Large intestine (tissue), 3 donors: Measurements from ENCODE around the gene ZNF337. TPM values are rescaled to one million over a fixed set of nuclear protein-coding genes. Genes with fewer than 3 reads are reported as not detected.

Experiments
- DNase-seq, 2 donors: peaks; one replicate each; pipeline versions ENCODE4 v3.0.0 to v3.0.0-alpha.2; 2013
- H3K27ac ChIP-seq: one replicate; pipeline ENCODE4 v1.5.1; 2013; ENCODE audit warnings: low read length
- H3K27me3 ChIP-seq: 2 replicates; pipeline ENCODE4 v1.6.1; 2013; ENCODE audit warnings: low read length; ENCODE audit not compliant: control insufficient read depth, insufficient read depth
- H3K36me3 ChIP-seq: 2 replicates; pipeline ENCODE4 v1.6.1; 2013; ENCODE audit warnings: low read length; ENCODE audit not compliant: control insufficient read depth, insufficient read depth
- H3K4me1 ChIP-seq: one replicate; pipeline ENCODE4 v1.6.1; 2013; ENCODE audit warnings: low read length; ENCODE audit not compliant: control insufficient read depth, insufficient read depth
- H3K4me3 ChIP-seq: one replicate; pipeline ENCODE4 v1.5.1; 2013; ENCODE audit warnings: low read length
- H3K9me3 ChIP-seq: one replicate; pipeline ENCODE4 v1.6.1; 2013; ENCODE audit warnings: mild to moderate bottlenecking, low read depth, low read length, moderate library complexity; ENCODE audit not compliant: control insufficient read depth
- WGBS: methylation state at CpG from one replicate; pipeline ENCODE4 v1.1.5; 2013; ENCODE audit warnings: low lambda C conversion rate; ENCODE audit not compliant: insufficient coverage; 5-methylcytosine and 5-hydroxymethylcytosine counted together
- polyA plus RNA-seq: library from polyadenylated mRNA; unstranded; fragments of 120-200 nt; gene quantifications from one replicate; pipeline ENCODE4 v1.2.1, GENCODE V29; 2013

The ZNF337 gene
- polyA plus RNA-seq, 1 donor = 28.0 TPM

- no peak overlapping the region for H3K27ac ChIP-seq
- no CpG with 5 or more reads among the region's 8 CpGs for WGBS
- no peak for DNase-seq
- H3K27me3 ChIP-seq = no peaks in the 10 kb centered on the region
- H3K4me1 ChIP-seq = no peaks in the 10 kb centered on the region
- no peaks in the 10 kb centered on the region for H3K9me3 ChIP-seq
- H3K4me3 ChIP-seq = no peak overlapping the region
- no peaks in the 10 kb centered on the region for H3K36me3 ChIP-seq
Observed at GRCh38 chr20:25629816-25630499, 66.7 kb downstream of the ZNF337 start.

GRCh38 chr20:25626779-25627178, 69.9 kb downstream of the ZNF337 start:
- WGBS = 100% methylated on average over 1 of the region's 9 CpGs
- no peak for DNase-seq
- H3K27me3 ChIP-seq = no peaks in the 10 kb centered on the region

GRCh38 chr20:25624500-25624939, 72.1 kb downstream of the ZNF337 start:
- Histone ChIP-seq H3K9me3 (no peaks in the 10 kb centered on the region), H3K27ac (peak overlapping the region; percentile 92), H3K4me3 (peak overlapping the region; percentile 74), H3K27me3 (no peaks in the 10 kb centered on the region), H3K4me1 (peaks cover 4% of the 10 kb centered on the region), H3K36me3 (no peaks in the 10 kb centered on the region)
- no CpG with 5 or more reads among the region's 17 CpGs for WGBS
- no peak for DNase-seq

More at GRCh38 chr20:25626779-25627178, 69.9 kb downstream of the ZNF337 start:
- Histone ChIP-seq H3K36me3 (no peaks in the 10 kb centered on the region), H3K4me1 (peaks cover 4% of the 10 kb centered on the region), H3K9me3 (no peaks in the 10 kb centered on the region), H3K27ac (no peak overlapping the region), H3K4me3 (no peak overlapping the region)

Other genes with a start within 250 kb of the ZNF337 start
- 30.9 TPM for gene NINL, start 111.3 kb downstream of the ZNF337 start, polyA plus RNA-seq
- gene NANP, start 72.8 kb downstream of the ZNF337 start, polyA plus RNA-seq = 5.7 TPM